NB4 (cell line): ENCODE results near the gene MMAB.

ENCODE experiments used
- DNase-seq: peaks from one replicate; pipeline ENCODE4 v3.0.0; 2010; ENCODE audit warnings: low read depth
- H3K4me3 ChIP-seq: one replicate; pipeline ENCODE4 v1.5.1; 2011; ENCODE audit warnings: mild to moderate bottlenecking, low read depth, low read length, moderate library complexity
- CTCF ChIP-seq: IDR thresholded peaks from one replicate; pipeline ENCODE4 v1.5.1; 2012; ENCODE audit warnings: low read depth, low read length
- MAX ChIP-seq: IDR thresholded peaks from 2 replicates; pipeline ENCODE4 v1.6.1; 2011; ENCODE audit warnings: low read depth, low read length
- MYC ChIP-seq: IDR thresholded peaks from 2 replicates; pipeline ENCODE4 v1.6.1; 2011; ENCODE audit warnings: low read depth, low read length
- POLR2A ChIP-seq: IDR thresholded peaks from 2 replicates; pipeline ENCODE4 v1.6.1; 2011; ENCODE audit warnings: mild to moderate bottlenecking; ENCODE audit not compliant: insufficient read length; ENCODE audit errors: extremely low read depth

MMAB gene

GRCh38 chr12:109586385-109587296 lies 13.3 kb upstream of the MMAB start:
- no peak overlapping the region for H3K4me3 ChIP-seq
- no peak for DNase-seq
- TF ChIP-seq POLR2A, result no peak
- TF ChIP-seq MYC, result no peak
- TF ChIP-seq CTCF, result no peak
- no peak for TF ChIP-seq MAX

- no peak overlapping the region for H3K4me3 ChIP-seq
- DNase-seq, result no peak
- TF ChIP-seq MYC, result no peak
- no peak for TF ChIP-seq CTCF
- TF ChIP-seq POLR2A, result no peak
- TF ChIP-seq MAX, result no peak
These were observed 10.4 kb upstream of the MMAB start for GRCh38 chr12:109583733-109584132.

GRCh38 chr12:109582636-109583035 lies 9.3 kb upstream of the MMAB start:
- TF ChIP-seq POLR2A (no peak), MAX (no peak), MYC (no peak), CTCF (no peak)
- H3K4me3 ChIP-seq, result no peak overlapping the region
- no peak for DNase-seq

GRCh38 chr12:109581856-109582255 lies 8.6 kb upstream of the MMAB start:
- no peak overlapping the region for H3K4me3 ChIP-seq
- TF ChIP-seq CTCF (no peak), MAX (no peak)
- DNase-seq, result no peak

GRCh38 chr12:109581334-109581691 lies 8.0 kb upstream of the MMAB start:
- TF ChIP-seq MYC (no peak), CTCF (no peak), POLR2A (no peak), MAX (no peak)
- H3K4me3 ChIP-seq, result no peak overlapping the region
- DNase-seq, result no peak

- no peak overlapping the region for H3K4me3 ChIP-seq
- no peak for TF ChIP-seq MYC
- no peak for TF ChIP-seq CTCF
- TF ChIP-seq POLR2A, result no peak
- TF ChIP-seq MAX, result no peak
- no peak for DNase-seq
These were observed 7.5 kb upstream of the MMAB start for GRCh38 chr12:109580684-109581333.
